Left ventricle myocardium inferior (tissue), 1 donor: Measurements from ENCODE around the gene C6orf62. TPM values are rescaled to one million over a fixed set of nuclear protein-coding genes. Genes with fewer than 3 reads are reported as not detected.

Source experiments
- DNase-seq: peaks from one replicate; pipeline ENCODE4 v3.0.0-alpha.2; 2020
- H3K27ac ChIP-seq: fragments of 200-600 bp; replicated peaks from 2 replicates; pipeline ENCODE4 v1.8.0; 2021
- H3K27me3 ChIP-seq: fragments of 200-600 bp; 2 replicates; pipeline ENCODE4 v1.8.0; 2021; ENCODE audit warnings: low read depth
- H3K36me3 ChIP-seq: fragments of 200-600 bp; 2 replicates; pipeline ENCODE4 v1.8.0; 2021
- H3K4me1 ChIP-seq: fragments of 200-600 bp; 2 replicates; pipeline ENCODE4 v1.8.0; 2021
- H3K4me3 ChIP-seq: fragments of 200-600 bp; 2 replicates; pipeline ENCODE4 v1.8.0; 2021; ENCODE audit warnings: mild to moderate bottlenecking, moderate library complexity
- H3K9me3 ChIP-seq: fragments of 200-600 bp; replicated peaks from 2 replicates; pipeline ENCODE4 v1.8.0; 2021
- intact Hi-C: fragments of 100-400 bp; cut with micrococcal nuclease; formaldehyde crosslinking; loops from one replicate; pipeline ENCODE4 v1.11.0; 2022
- total RNA-seq: library from RNA; stranded (reverse); fragmentation: NEBNext Ultra II Directional; extraction: Animal tissue kit (Norgen Biotek cat#: 25700); gene quantifications from one replicate; pipeline ENCODE4 v1.2.1, GENCODE V29; 2021
- TF ChIP-seq, protein P1 (sequence below): fragments of 200-600 bp; IDR thresholded peaks from 2 replicates; pipeline ENCODE4 v1.8.0; 2021; ENCODE audit warnings: antibody characterized with exemption, mild to moderate bottlenecking, borderline replicate concordance
- donor health status: DM: no; HTN: yes; CAD: no; lungs with severe emphysema.

Gene C6orf62
- total RNA-seq, 1 donor from 2014 or later = 40.4 TPM

DNA sequence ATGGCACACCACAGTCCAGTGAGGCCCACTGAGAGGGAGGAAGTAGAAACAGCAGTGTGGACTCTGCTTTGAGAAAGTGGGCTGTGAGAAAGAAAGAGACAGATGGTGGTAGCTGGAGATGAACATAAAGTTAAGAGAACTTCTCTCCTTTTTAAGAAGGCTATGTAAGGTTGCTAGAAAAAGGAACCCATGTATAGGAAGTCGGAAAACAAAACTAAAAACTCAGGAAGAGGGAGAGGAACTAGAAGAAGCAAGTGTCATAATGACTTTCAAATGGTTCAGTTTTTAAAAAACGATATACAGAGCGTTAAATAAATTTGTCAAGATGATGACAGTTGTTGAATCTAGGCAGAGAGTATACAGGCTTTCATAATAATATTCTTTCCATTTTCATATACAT is 30.3 kb upstream of the C6orf62 start:
- intact Hi-C loops = no loop called here
- H3K27ac ChIP-seq = peak overlapping the region; percentile 41
- H3K9me3 ChIP-seq = no peaks in the 10 kb centered on the region
- H3K36me3 ChIP-seq = no peaks in the 10 kb centered on the region
- TF ChIP-seq, protein P1, sequence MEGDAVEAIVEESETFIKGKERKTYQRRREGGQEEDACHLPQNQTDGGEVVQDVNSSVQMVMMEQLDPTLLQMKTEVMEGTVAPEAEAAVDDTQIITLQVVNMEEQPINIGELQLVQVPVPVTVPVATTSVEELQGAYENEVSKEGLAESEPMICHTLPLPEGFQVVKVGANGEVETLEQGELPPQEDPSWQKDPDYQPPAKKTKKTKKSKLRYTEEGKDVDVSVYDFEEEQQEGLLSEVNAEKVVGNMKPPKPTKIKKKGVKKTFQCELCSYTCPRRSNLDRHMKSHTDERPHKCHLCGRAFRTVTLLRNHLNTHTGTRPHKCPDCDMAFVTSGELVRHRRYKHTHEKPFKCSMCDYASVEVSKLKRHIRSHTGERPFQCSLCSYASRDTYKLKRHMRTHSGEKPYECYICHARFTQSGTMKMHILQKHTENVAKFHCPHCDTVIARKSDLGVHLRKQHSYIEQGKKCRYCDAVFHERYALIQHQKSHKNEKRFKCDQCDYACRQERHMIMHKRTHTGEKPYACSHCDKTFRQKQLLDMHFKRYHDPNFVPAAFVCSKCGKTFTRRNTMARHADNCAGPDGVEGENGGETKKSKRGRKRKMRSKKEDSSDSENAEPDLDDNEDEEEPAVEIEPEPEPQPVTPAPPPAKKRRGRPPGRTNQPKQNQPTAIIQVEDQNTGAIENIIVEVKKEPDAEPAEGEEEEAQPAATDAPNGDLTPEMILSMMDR = no peak
- no peaks in the 10 kb centered on the region for H3K4me1 ChIP-seq
- no peak overlapping the region for H3K4me3 ChIP-seq
- DNase-seq = no peak
- H3K27me3 ChIP-seq = peaks cover 10% of the 10 kb centered on the region

DNA sequence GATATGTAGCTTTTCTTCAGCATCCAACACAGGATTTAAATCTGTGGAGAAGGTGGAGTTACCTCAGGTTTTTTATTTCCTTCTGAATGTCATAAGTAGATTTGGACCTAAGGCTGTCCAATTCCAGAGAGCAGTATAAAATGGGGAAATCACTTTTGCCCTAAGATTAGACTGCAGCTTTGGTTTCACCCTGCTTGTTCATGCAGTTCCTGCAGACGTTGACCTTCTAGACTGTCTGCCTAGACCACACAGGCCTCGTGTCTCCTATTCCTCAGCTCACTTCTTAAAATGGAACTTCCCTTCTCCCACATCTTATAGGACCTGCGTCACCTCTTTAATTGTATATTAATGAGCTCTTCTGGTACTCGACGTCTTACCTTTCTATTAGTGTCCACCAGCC is 26.0 kb upstream of the C6orf62 start:
- TF ChIP-seq, protein P1 = no peak
- H3K4me1 ChIP-seq = no peaks in the 10 kb centered on the region
- H3K36me3 ChIP-seq = no peaks in the 10 kb centered on the region
- DNase-seq = no peak
- intact Hi-C loops = no loop called here
- no peak overlapping the region for H3K27ac ChIP-seq
- H3K9me3 ChIP-seq = no peaks in the 10 kb centered on the region
- no peak overlapping the region for H3K4me3 ChIP-seq
- H3K27me3 ChIP-seq = peaks cover 10% of the 10 kb centered on the region

DNA sequence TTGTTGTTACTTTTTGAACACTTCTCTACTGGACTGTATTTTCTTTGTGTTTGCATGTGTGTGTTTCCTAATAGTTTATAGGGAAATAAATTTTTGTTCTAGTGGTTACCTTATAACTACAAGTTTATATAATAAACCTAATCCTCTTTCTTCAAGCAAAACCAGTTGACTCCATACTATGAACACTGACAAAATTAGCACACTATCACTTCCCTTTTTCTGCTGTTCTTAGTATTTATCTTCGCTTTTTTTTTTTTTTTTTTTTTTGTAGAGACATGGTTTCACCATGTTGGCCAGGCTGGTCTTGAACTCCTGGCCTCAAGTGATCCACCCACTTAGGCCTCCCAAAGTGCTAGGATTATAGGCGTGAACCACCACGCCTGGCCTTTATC is 25.0 kb upstream of the C6orf62 start:
- H3K4me1 ChIP-seq = no peaks in the 10 kb centered on the region
- no peak overlapping the region for H3K4me3 ChIP-seq
- no peak for DNase-seq
- H3K36me3 ChIP-seq = no peaks in the 10 kb centered on the region
- H3K27me3 ChIP-seq = peaks cover 10% of the 10 kb centered on the region
- intact Hi-C loops = no loop called here
- TF ChIP-seq, protein P1 = no peak
- H3K9me3 ChIP-seq = no peaks in the 10 kb centered on the region
- H3K27ac ChIP-seq = peak overlapping the region; percentile 2

DNA sequence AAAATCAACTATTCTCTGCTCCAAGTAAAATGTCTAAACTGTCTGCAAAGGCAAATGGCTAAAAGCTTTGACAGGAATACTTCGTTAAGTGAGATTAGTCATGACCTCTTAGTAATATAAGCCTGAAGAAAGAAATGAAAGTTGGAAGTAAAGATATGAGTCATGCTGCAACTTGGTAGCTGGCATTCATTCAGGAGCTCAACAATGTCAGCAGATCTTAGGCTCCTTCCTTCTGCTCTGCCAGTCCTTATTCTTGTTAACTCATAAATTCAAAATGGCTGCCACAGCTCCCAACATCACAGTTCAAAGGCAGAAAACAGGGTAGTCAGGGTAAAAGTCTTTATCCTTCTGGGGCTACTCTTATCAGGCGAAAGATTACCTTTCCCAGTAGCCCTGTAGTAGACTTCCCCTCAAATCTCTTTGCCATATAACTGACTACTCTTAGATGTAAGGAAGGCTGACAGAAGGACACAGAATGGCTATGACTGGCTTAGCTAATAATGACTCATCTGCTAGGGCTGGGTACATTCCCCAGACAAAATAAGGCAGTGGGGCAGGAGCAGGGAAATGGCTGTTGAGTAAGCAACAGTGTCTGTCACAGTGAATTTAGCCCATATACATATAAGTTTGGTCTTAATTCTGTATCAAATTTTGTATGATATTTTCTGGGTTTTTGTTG is 24.4 kb upstream of the C6orf62 start:
- Histone ChIP-seq H3K9me3 (no peaks in the 10 kb centered on the region), H3K4me3 (no peak overlapping the region), H3K27ac (peak overlapping the region; percentile 15), H3K4me1 (no peaks in the 10 kb centered on the region), H3K36me3 (no peaks in the 10 kb centered on the region), H3K27me3 (peaks cover 10% of the 10 kb centered on the region)
- intact Hi-C loops = no loop called here
- TF ChIP-seq, protein P1 = no peak
- no peak for DNase-seq

DNA sequence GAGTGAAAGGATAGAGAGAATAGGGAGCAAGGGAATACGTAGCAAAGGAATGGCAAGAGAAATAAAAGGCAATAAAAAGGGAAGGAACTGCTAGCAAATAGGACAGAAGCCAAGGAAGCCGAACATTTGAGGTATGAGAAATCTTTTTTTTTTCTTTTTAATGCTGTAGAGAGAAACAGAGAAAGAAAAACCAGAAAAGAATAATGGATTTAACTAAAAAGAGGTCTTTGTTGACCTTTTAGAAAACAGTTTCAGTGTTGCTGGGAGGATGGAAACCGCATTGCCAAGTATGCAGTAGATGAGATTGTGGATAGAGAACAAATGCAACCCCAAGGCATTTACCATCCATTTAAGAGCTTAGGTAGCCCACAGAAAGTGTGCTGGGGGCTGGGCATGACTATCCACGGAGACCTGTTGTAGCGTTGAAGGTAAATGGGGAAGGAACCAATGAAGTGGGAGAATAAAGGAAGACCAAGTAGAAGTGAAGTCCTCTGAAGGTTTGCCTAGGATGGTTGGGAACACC is 23.3 kb upstream of the C6orf62 start:
- no peak overlapping the region for H3K27ac ChIP-seq
- H3K9me3 ChIP-seq = no peaks in the 10 kb centered on the region
- TF ChIP-seq, protein P1 = no peak
- H3K4me3 ChIP-seq = no peak overlapping the region
- no peaks in the 10 kb centered on the region for H3K4me1 ChIP-seq
- H3K27me3 ChIP-seq = peaks cover under 1% of the 10 kb centered on the region
- H3K36me3 ChIP-seq = no peaks in the 10 kb centered on the region
- intact Hi-C loops = no loop called here
- no peak for DNase-seq
